Measurements from ENCODE around the gene KHK. TPM values are rescaled to one million over a fixed set of nuclear protein-coding genes. Genes with fewer than 3 reads are reported as not detected.
A peak's percentile ranks its signal among the peaks of the same experiment; 100 is the strongest.

KHK gene
- total RNA-seq, 1 experiment from 2014 or later: 4.1 TPM

DNA sequence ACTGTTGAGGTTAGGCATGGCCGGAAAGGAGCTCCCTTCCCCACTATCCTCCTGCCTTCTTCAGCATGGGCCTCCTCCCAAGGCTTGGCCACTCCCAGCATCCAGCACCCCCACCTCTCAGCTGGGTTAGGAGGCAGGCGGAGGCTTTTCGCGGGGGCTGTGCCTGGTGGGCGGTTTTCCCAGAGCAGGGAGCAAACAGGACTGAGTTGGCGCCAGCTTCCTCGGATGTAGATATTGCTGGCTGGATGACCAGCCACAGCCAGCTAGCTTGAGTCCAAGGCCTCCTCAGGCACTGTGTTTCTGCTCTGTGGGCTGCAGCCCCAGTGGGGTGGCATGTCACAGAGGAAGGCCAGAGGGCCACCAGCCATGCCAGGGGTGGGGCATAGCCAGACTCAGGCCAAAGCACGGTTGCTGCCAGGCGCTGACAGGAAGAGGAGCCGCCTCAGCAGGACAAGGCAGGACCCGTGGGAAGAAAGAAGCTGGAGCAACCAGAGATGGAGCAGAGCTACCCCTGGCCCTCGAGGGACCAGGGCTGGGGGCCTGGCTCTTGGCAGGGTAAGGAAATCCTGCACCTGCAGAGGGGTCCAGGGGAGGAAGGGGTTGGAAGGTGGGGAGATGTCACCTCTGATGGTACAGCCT, 62.3 kb downstream of the KHK start, which contains the start of gene TCF23:
TCF23 (plus strand) TSS at position 204 of the 639 bp plus-strand sequence; CDS start at position 334, 130 bp downstream.
- H3K79me2 ChIP-seq (ENCODE audit: low read length): no peaks in the 10 kb centered on the region
- H3K27ac ChIP-seq (ENCODE audit: low read length): no peak within 1 kb of the TSS; the same call in 1 of the 2 replicates
- H3K4me3 ChIP-seq (ENCODE audit: low read length): no peak within 1 kb of the TSS
- H2AFZ ChIP-seq (ENCODE audit: low read length): no peak within 1 kb of the TSS
- no peaks in the 10 kb centered on the region for H4K20me1 ChIP-seq (ENCODE audit: insufficient read depth, low read depth, low read length)
- H3K4me1 ChIP-seq (ENCODE audit: low read length): peaks cover 64% of the 10 kb centered on the region
- no peaks in the 10 kb centered on the region for H3K9me3 ChIP-seq (ENCODE audit: low read length)
- 0 out of 2 replicates have a peak within 1 kb of the TSS, but pooled peaks have one; percentile 51 for H3K9ac ChIP-seq (ENCODE audit: low read length)
- H3K27me3 ChIP-seq (ENCODE audit: low read length): no peaks in the 10 kb centered on the region
- DNase-seq: no peak
- no peaks in the 10 kb centered on the region for H3K36me3 ChIP-seq (ENCODE audit: insufficient read depth, low read length)
- H3K4me2 ChIP-seq (ENCODE audit: low read depth, low read length, poor library complexity, severe bottlenecking): peak within 1 kb of the TSS; percentile 60
- no peaks in the 10 kb centered on the region for H3K9me2 ChIP-seq (replicated peaks; ENCODE audit: insufficient read depth, low read length)

GRCh38 chr2:27149570-27150405, 63.2 kb downstream of the KHK start:
- DNase-seq: no peak
- Histone ChIP-seq H2AFZ (ENCODE audit: low read length) (no peak overlapping the region), H3K4me1 (ENCODE audit: low read length) (peaks cover 67% of the 10 kb centered on the region), H3K4me3 (ENCODE audit: low read length) (peak overlapping the region; percentile 33), H3K27ac (ENCODE audit: low read length) (peak overlapping the region; percentile 89), H4K20me1 (ENCODE audit: insufficient read depth, low read depth, low read length) (no peaks in the 10 kb centered on the region), H3K36me3 (ENCODE audit: insufficient read depth, low read length) (no peaks in the 10 kb centered on the region), H3K9me2 (replicated peaks; ENCODE audit: insufficient read depth, low read length) (no peaks in the 10 kb centered on the region), H3K27me3 (ENCODE audit: low read length) (no peaks in the 10 kb centered on the region), H3K79me2 (ENCODE audit: low read length) (no peaks in the 10 kb centered on the region), H3K9ac (ENCODE audit: low read length) (peak overlapping the region; percentile 51), H3K9me3 (ENCODE audit: low read length) (no peaks in the 10 kb centered on the region), H3K4me2 (ENCODE audit: low read depth, low read length, poor library complexity, severe bottlenecking) (peak overlapping the region; percentile 60)

Other genes with a start within 250 kb of the KHK start
- not detected in 2 replicates for gene DPYSL5, start 238.6 kb upstream of the KHK start, total RNA-seq (2014; rRNA removed; shearing (Covaris generic); ENCODE audit: low replicate concordance)
- gene MAPRE3, start 116.1 kb upstream of the KHK start, total RNA-seq (2014; rRNA removed; shearing (Covaris generic); ENCODE audit: low replicate concordance): 0.30 and 0.65 TPM in 2 replicates
- gene TMEM214, start 53.8 kb upstream of the KHK start, total RNA-seq (2014; rRNA removed; shearing (Covaris generic); ENCODE audit: low replicate concordance): 20.8 and 31.8 TPM in 2 replicates
- 30.0 and 35.7 TPM in 2 replicates for gene AGBL5, start 35.1 kb upstream of the KHK start, total RNA-seq (2014; rRNA removed; shearing (Covaris generic); ENCODE audit: low replicate concordance)
- 201 and 402 TPM in 2 replicates for gene OST4, start 15.1 kb upstream of the KHK start, total RNA-seq (2014; rRNA removed; shearing (Covaris generic); ENCODE audit: low replicate concordance)
- 0.47 TPM in 1 of 2 replicates, not detected in the other for gene EMILIN1, start 8.2 kb upstream of the KHK start, total RNA-seq (2014; rRNA removed; shearing (Covaris generic); ENCODE audit: low replicate concordance)
- gene CGREF1, start 32.4 kb downstream of the KHK start, total RNA-seq (2014; rRNA removed; shearing (Covaris generic); ENCODE audit: low replicate concordance): not detected in 2 replicates
- 1.4 and 2.4 TPM in 2 replicates for gene ABHD1, start 37.0 kb downstream of the KHK start, total RNA-seq (2014; rRNA removed; shearing (Covaris generic); ENCODE audit: low replicate concordance)
- gene PREB, start 47.9 kb downstream of the KHK start, total RNA-seq (2014; rRNA removed; shearing (Covaris generic); ENCODE audit: low replicate concordance): 65.7 and 81.4 TPM in 2 replicates
- gene PRR30, start 52.6 kb downstream of the KHK start, total RNA-seq (2014; rRNA removed; shearing (Covaris generic); ENCODE audit: low replicate concordance): not detected in 2 replicates
- not detected in 2 replicates for gene TCF23, start 62.2 kb downstream of the KHK start, total RNA-seq (2014; rRNA removed; shearing (Covaris generic); ENCODE audit: low replicate concordance)
- gene ATRAID, start 125.3 kb downstream of the KHK start, total RNA-seq (2014; rRNA removed; shearing (Covaris generic); ENCODE audit: low replicate concordance): 125 and 167 TPM in 2 replicates
- gene SLC5A6, start 125.5 kb downstream of the KHK start, total RNA-seq (2014; rRNA removed; shearing (Covaris generic); ENCODE audit: low replicate concordance): 23.7 and 38.4 TPM in 2 replicates
- gene CAD, start 130.6 kb downstream of the KHK start, total RNA-seq (2014; rRNA removed; shearing (Covaris generic); ENCODE audit: low replicate concordance): 69.5 and 71.4 TPM in 2 replicates
- gene SLC30A3, start 176.3 kb downstream of the KHK start, total RNA-seq (2014; rRNA removed; shearing (Covaris generic); ENCODE audit: low replicate concordance): 0.19 and 0.29 TPM in 2 replicates
- not detected in 2 replicates for gene DNAJC5G, start 188.7 kb downstream of the KHK start, total RNA-seq (2014; rRNA removed; shearing (Covaris generic); ENCODE audit: low replicate concordance)
- not detected in 2 replicates for gene TRIM54, start 195.7 kb downstream of the KHK start, total RNA-seq (2014; rRNA removed; shearing (Covaris generic); ENCODE audit: low replicate concordance)
- 2.5 and 7.1 TPM in 2 replicates for gene UCN, start 221.7 kb downstream of the KHK start, total RNA-seq (2014; rRNA removed; shearing (Covaris generic); ENCODE audit: low replicate concordance)
- 103 and 126 TPM in 2 replicates for gene MPV17, start 236.3 kb downstream of the KHK start, total RNA-seq (2014; rRNA removed; shearing (Covaris generic); ENCODE audit: low replicate concordance)

All from Karpas-422 (cell line).